Tibial nerve (tissue), 3 donors: ENCODE data around the gene AIFM1.

Source experiments
- CTCF ChIP-seq, 5 experiments: fragments of 200-600 bp in 3 of 5; fragments of 450-650 bp in 2 of 5; sonication (generic) in 3 of 5; IDR thresholded peaks; one replicate each; pipeline ENCODE4 v1.5.1; 2016 to 2019; ENCODE audit warnings: antibody characterized with exemption in 5 of 5, mild to moderate bottlenecking in 3 of 5, moderate library complexity in 2 of 5
- POLR2A ChIP-seq, 2 donors: fragments of 450-650 bp; IDR thresholded peaks; one replicate each; pipeline ENCODE4 v1.6.1; 2017; ENCODE audit warnings: antibody characterized with exemption in 2 of 2, mild to moderate bottlenecking in 2 of 2, moderate library complexity in 2 of 2

DNA sequence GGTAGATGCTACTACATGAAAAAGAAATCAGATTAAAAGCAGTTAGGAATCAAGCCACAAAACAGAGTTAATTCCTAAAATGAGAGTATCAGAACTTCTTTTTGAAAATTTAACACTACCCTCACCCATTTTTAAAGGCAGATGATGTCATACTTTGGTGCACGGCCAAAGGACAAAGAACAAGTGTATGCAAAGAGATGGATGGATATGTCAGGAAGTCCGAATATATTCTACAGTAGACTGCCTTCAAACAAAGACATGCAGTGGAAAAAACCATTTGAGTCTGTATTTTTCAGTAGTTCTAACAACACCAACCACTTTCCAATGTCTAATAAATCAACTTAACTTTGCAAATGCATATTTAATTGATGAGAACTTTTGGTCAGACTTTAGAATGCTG is 2.2 kb downstream of the AIFM1 start:
- TF ChIP-seq CTCF (IDR thresholded peaks at IDR 0.05) (no peak), POLR2A (IDR thresholded peaks at IDR 0.05) (no peak)
